ENCODE results near the gene GGT5.
"Not testable (repeated sequence)": the region's sequence is repeated elsewhere in the genome, so short reads cannot be mapped to it uniquely, and the experiment has no call there.

Gene GGT5

DNA sequence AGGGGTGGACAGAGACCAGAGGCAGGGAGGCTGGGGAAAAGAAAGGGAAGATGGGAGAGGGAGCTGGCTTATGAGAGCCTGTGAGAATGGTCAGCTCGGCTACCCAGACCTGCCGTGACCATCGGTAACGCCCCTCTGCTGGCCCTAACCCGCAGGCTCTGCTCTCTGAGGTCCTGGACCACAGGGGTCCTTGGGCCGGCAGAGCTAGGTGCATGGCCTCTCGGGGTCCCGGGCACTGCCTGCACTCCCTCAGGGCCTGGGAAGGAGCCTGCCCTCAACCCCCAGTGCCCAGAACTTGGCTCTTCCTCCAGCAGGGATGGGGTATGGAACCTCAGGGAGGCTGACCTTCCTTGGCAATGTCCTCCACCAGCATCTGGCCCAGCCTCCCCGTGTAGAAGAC lies 13.2 kb downstream of the GGT5 start:
- no peak for DNase-seq

GRCh38 chr22:24230911-24231656 lies 13.8 kb downstream of the GGT5 start:
- DNase-seq: no peak

DNA sequence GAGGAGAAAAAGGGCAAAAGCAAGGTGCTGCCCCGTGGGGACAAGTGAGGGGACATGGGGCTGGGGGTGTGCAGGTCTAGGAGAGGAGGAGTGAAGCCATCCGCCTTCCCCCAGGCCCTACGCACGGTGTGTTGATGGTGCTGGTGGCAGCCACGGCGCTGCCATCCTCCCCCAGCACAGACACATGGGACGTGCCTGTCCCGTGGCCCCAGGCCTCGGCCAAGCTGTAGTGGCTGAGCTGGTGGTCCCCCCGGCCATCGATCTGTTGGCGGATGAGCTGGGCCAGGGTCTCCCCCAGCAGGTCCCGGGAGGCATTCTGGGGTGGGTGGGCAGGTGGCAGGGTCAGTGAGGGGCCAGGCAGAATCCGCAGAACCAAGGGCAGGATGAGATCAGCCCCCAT lies 18.9 kb downstream of the GGT5 start:
- DNase-seq: no peak

DNA sequence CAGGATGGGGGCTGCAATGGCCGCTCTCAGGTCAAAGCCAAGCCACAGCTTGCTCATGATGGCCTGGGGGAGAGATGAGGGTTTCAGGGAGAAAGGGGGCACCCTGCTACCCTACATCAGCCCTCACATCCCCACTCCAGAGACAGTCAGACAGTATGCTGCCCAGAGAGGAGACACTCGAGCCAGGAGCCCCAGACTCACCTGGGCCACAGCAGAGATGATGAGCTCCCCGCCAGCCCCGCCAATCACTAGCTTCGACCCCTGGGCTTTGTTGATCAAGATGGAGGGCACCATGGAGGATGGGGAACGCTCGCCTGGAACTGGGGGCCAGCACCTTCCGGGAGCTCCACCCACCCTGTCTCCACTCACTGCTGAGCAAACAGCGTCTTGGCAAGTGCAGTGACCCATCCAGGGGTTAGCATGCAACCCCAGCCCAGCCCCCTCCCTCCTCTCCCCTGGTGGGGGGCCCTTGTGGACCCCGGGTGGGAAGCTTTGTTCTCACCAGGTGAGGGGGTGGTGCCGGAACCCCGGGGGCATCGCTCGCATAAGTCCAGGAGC lies 19.8 kb downstream of the GGT5 start:
- no peak for DNase-seq

GRCh38 chr22:24224468-24224867 lies 20.4 kb downstream of the GGT5 start:
- DNase-seq: no peak

DNA sequence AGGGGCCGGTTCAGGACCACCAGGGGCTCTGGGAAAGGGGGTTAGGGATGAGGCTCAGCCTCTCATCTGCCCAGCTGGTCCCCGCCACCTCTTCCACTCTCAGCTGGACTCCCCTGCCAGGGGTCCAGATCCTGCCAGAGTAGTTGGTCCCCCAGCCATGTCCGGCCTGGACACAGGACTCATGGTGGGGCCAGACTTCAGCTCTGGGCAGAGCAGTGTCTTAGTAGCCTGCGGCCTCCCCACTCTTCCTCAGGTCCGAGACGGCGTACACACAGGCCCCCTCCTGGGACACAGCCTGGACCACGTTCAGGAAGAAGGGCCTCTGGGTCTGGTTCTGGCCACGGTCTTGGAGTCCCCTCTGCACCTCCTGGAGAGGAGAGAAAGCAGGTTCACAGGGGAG lies 25.1 kb downstream of the GGT5 start:
- DNase-seq: no peak

DNA sequence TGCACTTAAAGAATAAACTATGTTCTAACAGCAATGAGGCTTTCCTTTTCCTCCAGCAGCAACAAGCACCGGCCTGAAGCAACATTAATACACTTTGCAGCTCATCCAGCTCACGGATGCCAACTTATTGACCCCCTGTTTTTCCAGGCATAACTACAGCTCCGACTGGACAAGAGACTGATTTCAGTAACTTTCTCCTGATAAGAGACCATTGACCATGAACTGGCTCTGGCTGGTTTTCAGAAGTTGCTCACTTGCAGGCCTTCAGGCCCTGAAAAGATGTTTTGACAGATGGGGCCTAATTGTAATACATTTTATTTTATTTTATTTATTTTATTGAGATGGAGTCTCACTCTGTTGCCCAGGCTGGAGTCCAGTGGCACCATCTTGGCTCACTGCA lies 27.5 kb downstream of the GGT5 start:
- DNase-seq: no peak

- DNase-seq: no peak
Observed at GRCh38 chr22:24216541-24217209, 28.2 kb downstream of the GGT5 start.

- no peak for DNase-seq
Observed at GRCh38 chr22:24214467-24215285, 30.2 kb downstream of the GGT5 start.

GRCh38 chr22:24213111-24213510 lies 31.8 kb downstream of the GGT5 start:
- not testable (repeated sequence) for DNase-seq

DNA sequence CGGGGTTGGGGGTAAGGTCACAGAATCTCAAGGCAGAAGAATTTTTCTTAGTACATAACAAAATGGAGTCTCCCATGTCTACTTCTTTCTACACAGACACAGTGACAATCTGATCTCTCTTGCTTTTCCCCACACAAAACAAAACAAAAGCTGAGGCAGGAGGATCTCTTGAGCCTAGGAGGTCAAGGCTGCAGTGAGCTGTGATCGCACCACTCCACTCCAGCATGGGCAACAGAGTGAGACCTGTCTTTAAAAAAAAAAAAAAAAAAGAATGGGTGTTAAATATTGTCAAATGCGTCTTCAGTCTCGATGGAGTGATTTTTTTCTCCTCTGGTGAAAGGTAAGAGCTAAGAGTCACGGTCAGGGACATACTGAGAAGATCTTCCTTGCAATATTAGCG lies 33.2 kb downstream of the GGT5 start:
- not testable (repeated sequence) for DNase-seq

- DNase-seq: not testable (repeated sequence)
Observed at GRCh38 chr22:24210409-24210808, 34.5 kb downstream of the GGT5 start.

DNA sequence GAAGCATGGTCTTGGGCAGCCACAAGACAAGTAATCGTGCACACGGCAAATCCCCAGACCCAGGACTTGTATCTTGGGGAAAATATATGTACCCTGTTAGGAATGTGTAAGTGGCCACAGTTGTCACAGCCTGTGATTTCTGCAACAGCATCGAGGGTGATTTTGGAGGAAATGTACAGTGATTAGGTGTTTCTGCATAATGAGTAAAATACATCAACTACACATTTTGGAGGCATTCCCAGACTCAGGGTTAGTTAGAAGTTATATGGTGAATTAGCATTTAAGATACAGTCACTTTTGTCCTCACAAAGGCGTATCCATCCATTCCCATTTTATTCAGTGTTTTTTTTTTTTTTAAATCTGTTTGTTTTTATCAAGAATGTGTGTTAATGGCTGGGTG lies 35.2 kb downstream of the GGT5 start:
- no peak for DNase-seq

- no peak for DNase-seq
Observed at GRCh38 chr22:24209016-24209415, 35.9 kb downstream of the GGT5 start.

- peak; percentile 5 for DNase-seq
Observed at GRCh38 chr22:24208012-24208749, 36.7 kb downstream of the GGT5 start.

- DNase-seq: no peak
Observed at GRCh38 chr22:24207264-24208011, 37.4 kb downstream of the GGT5 start.

- DNase-seq: not testable (repeated sequence)
Observed at GRCh38 chr22:24206460-24207263, 38.2 kb downstream of the GGT5 start.

DNA sequence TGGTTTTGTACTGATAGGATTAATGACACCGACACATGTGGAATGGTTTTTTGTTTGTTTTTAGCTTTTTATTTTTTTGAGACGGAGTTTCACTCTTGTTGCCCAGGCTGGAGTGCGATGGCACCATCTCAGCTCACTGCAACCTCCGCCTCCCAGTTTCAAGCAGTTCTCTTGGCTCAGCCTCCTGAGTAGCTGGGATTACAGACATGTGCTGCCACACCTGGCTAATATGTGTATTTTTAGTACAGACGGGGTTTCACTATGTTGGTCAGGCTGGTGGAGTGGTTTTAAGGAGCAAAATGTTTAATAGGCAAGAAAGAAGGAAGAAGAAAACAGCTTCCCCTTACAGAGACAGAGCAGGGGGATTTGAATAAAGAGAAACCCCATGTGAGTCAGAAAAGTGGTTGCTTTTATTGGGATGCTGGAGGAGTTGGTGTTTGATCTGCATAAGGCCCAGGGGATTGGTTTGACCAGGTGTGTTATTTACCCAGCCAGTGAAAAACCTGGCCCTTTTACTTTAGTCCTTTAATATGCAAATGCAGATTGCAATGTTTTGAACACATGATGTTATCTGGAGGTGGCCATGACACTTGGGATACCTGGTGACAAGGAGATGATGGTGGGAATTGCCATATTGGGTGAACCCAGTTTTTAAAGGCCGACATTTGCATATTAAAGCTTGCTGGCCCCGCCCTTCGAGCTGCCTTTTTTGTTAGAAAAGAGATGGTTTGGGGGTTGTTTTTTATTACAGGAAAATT lies 39.3 kb downstream of the GGT5 start:
- no peak for DNase-seq

- DNase-seq: not testable (repeated sequence)
Observed at GRCh38 chr22:24203856-24204255, 41.0 kb downstream of the GGT5 start.

Measured in NCI-H774 (cell line).